Liver (tissue), 9 donors: ENCODE results near the gene NAV2. TPM values are rescaled to one million over a fixed set of nuclear protein-coding genes. Genes with fewer than 3 reads are reported as not detected.

ENCODE experiments used
- DNase-seq: peaks from one replicate; pipeline ENCODE4 v3.0.0-alpha.2; 2017; ENCODE audit warnings: low spot score
- H3K27ac ChIP-seq, 2 donors: one replicate each; pipeline ENCODE4 v1.7.0; 2013; ENCODE audit warnings: inconsistent platforms in 2 of 2, low read length in 2 of 2, control low read depth in 1 of 2, low read depth in 1 of 2, mild to moderate bottlenecking in 1 of 2
- H3K27me3 ChIP-seq, 4 donors: one replicate each; pipeline versions ENCODE4 v1.6.1 to v1.7.0; 2013; ENCODE audit warnings: low read length in 3 of 4, inconsistent platforms in 1 of 4, mild to moderate bottlenecking in 1 of 4, moderate library complexity in 1 of 4; ENCODE audit not compliant: control insufficient read depth in 4 of 4, insufficient read depth in 4 of 4
- H3K36me3 ChIP-seq, 4 donors: one replicate each; pipeline versions ENCODE4 v1.6.1 to v1.7.0; 2013; ENCODE audit warnings: low read length in 3 of 4, mild to moderate bottlenecking in 3 of 4, low read depth in 1 of 4, moderate library complexity in 1 of 4; ENCODE audit not compliant: control insufficient read depth in 4 of 4, insufficient read depth in 3 of 4
- H3K4me1 ChIP-seq, 4 donors: one replicate each; pipeline versions ENCODE4 v1.6.1 to v1.7.0; 2013; ENCODE audit warnings: low read length in 3 of 4, mild to moderate bottlenecking in 3 of 4, moderate library complexity in 1 of 4; ENCODE audit not compliant: control insufficient read depth in 4 of 4, insufficient read depth in 4 of 4
- H3K4me3 ChIP-seq, 3 donors: one replicate each; pipeline versions ENCODE4 v1.6.1 to v1.7.0; 2013; ENCODE audit warnings: low read length in 3 of 3, control low read depth in 1 of 3, low read depth in 1 of 3, mild to moderate bottlenecking in 1 of 3
- H3K9ac ChIP-seq, 2 donors: one replicate each; pipeline ENCODE4 v1.7.0; 2013; ENCODE audit warnings: low read length in 2 of 2, mild to moderate bottlenecking in 2 of 2, moderate library complexity in 2 of 2, control low read depth in 1 of 2, low read depth in 1 of 2
- H3K9me3 ChIP-seq, 4 donors: one replicate each; pipeline versions ENCODE4 v1.6.1 to v1.7.0; 2013; ENCODE audit warnings: low read length in 3 of 4; ENCODE audit not compliant: control insufficient read depth in 4 of 4
- EGR1 ChIP-seq, 2 donors: IDR thresholded peaks; 2 replicates each; pipeline ENCODE4 v1.6.1; 2016 to 2018; ENCODE audit warnings: antibody characterized with exemption in 2 of 2, low read depth in 2 of 2
- FOXA1 ChIP-seq: IDR thresholded peaks from 2 replicates; pipeline ENCODE4 v1.6.1; 2016; ENCODE audit warnings: antibody characterized with exemption
- FOXA2 ChIP-seq: IDR thresholded peaks from 2 replicates; pipeline ENCODE4 v1.6.1; 2016; ENCODE audit warnings: antibody characterized with exemption
- GABPA ChIP-seq, 2 donors: IDR thresholded peaks in 1 of 2; conservative IDR thresholded peaks in 1 of 2; 2 replicates each; pipeline ENCODE4 v1.6.1; 2016; ENCODE audit warnings: antibody characterized with exemption in 2 of 2, mild to moderate bottlenecking in 1 of 2, moderate library complexity in 1 of 2
- HNF4A ChIP-seq, 2 donors: conservative IDR thresholded peaks; 2 replicates each; pipeline ENCODE4 v1.6.1; 2016; ENCODE audit warnings: antibody characterized with exemption in 2 of 2, mild to moderate bottlenecking in 2 of 2
- HNF4G ChIP-seq: IDR thresholded peaks from 2 replicates; pipeline ENCODE4 v1.6.1; 2016; ENCODE audit warnings: antibody characterized with exemption
- JUND ChIP-seq, 2 donors: IDR thresholded peaks; 2 replicates each; pipeline ENCODE4 v1.6.1; 2016; ENCODE audit warnings: antibody characterized with exemption in 2 of 2
- MAX ChIP-seq: IDR thresholded peaks from 2 replicates; pipeline ENCODE4 v1.6.1; 2016; ENCODE audit warnings: antibody characterized with exemption
- NR2F2 ChIP-seq: IDR thresholded peaks from 2 replicates; pipeline ENCODE4 v1.6.1; 2016; ENCODE audit warnings: antibody characterized with exemption
- RAD21 ChIP-seq, 2 donors: IDR thresholded peaks; 2 replicates each; pipeline ENCODE4 v1.6.1; 2016; ENCODE audit warnings: antibody characterized with exemption in 2 of 2, mild to moderate bottlenecking in 2 of 2
- REST ChIP-seq: IDR thresholded peaks from 2 replicates; pipeline ENCODE4 v1.6.1; 2016; ENCODE audit warnings: antibody characterized with exemption, mild to moderate bottlenecking
- RXRA ChIP-seq, 2 donors: IDR thresholded peaks; 2 replicates each; pipeline ENCODE4 v1.6.1; 2017 to 2018; ENCODE audit warnings: antibody characterized with exemption in 2 of 2, mild to moderate bottlenecking in 1 of 2
- SP1 ChIP-seq: IDR thresholded peaks from 2 replicates; pipeline ENCODE4 v1.6.1; 2018; ENCODE audit warnings: antibody characterized with exemption, mild to moderate bottlenecking
- TAF1 ChIP-seq: conservative IDR thresholded peaks from 2 replicates; pipeline ENCODE4 v1.6.1; 2016; ENCODE audit warnings: antibody characterized with exemption, mild to moderate bottlenecking
- YY1 ChIP-seq: IDR thresholded peaks from 2 replicates; pipeline ENCODE4 v1.6.1; 2016; ENCODE audit warnings: antibody characterized with exemption, mild to moderate bottlenecking
- WGBS: extraction: QIAGEN DNeasy Blood & Tissue Kit; methylation state at CpG from one replicate; pipeline ENCODE4 v1.1.7; 2013; 5-methylcytosine and 5-hydroxymethylcytosine counted together
- polyA plus RNA-seq, 2 donors: library from polyadenylated mRNA; stranded (reverse) in 1 of 2; unstranded in 1 of 2; fragments of 200-250 nt in 1 of 2; fragments of >200 nt in 1 of 2; fragmentation: Nextera tagmentation in 1 of 2; extraction: Ambion mirVana in 1 of 2; gene quantifications; one replicate each; pipeline versions ENCODE4 v1.2.1 to v1.2.3, GENCODE V29; 2013 to 2015
- total RNA-seq, 2 donors: library from RNA; depleted of rRNA; stranded (reverse); fragments of >200 nt; gene quantifications; one replicate each; pipeline ENCODE4 v1.2.3, GENCODE V29; 2014
- TF ChIP-seq, protein P1 (sequence below): IDR thresholded peaks from 2 replicates; pipeline ENCODE4 v1.6.1; 2016; ENCODE audit warnings: antibody characterized with exemption
- TF ChIP-seq, protein P2 (sequence below): fragments of 150-350 bp; IDR thresholded peaks from 2 replicates; pipeline ENCODE4 v1.5.1; 2017; ENCODE audit warnings: improper control_type of control experiment, low read depth, low read length; ENCODE audit not compliant: missing input control
- TF ChIP-seq, protein P3 (sequence below): IDR thresholded peaks from 2 replicates; pipeline ENCODE4 v1.6.1; 2016; ENCODE audit warnings: antibody characterized with exemption
- donor health status: healthy.
- donor health status: healthy.
- donor health status: healthy.
- donor health status: healthy.
- donor health status: healthy.

The NAV2 gene
- total and polyA plus RNA-seq, 4 donors: 6.3 to 20.5 (median 11.6) TPM

DNA sequence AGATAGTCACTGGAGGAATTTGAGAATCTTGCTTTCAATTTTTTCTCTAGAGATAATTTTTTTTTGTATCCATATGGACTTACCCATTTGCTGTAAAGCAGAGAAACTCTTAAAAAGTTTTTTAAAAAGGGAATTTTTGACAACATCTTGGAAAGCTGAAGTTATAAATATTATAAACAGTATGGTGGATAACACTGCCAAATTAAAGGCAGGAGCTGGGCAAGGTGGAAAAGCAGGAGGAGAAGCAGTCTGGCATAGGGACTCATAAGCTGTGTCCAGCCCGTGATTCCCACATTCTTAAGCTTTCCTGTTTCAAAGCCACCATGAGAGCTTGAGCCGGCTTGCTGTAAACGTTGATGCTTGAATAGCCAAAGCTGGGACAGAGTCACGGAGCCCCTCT lies 149.5 kb downstream of the NAV2 start (continued):
- TF ChIP-seq RAD21 (IDR thresholded peaks at IDR 0.05) (no peak), HNF4G (no peak), GABPA (IDR thresholded peaks at IDR 0.05 in 1 of 2, conservative IDR thresholded peaks at IDR 0.05 in 1 of 2) (no peak), HNF4A (conservative IDR thresholded peaks at IDR 0.05) (no peak), MAX (no peak)

GRCh38 chr11:19864141-19865140 lies 151.8 kb downstream of the NAV2 start:
- no peak for DNase-seq
- TF ChIP-seq YY1 (peak; percentile 82), JUND (IDR thresholded peaks at IDR 0.05) (peak; percentile 66 to 84), NR2F2 (peak; percentile 76), RXRA (IDR thresholded peaks at IDR 0.05) (peak; percentile 81 to 87), REST (peak; percentile 14), FOXA1 (no peak), RAD21 (IDR thresholded peaks at IDR 0.05) (peak; percentile 54 to 61), GABPA (IDR thresholded peaks at IDR 0.05 in 1 of 2, conservative IDR thresholded peaks at IDR 0.05 in 1 of 2) (no peak), TAF1 (no peak), EGR1 (IDR thresholded peaks at IDR 0.05; ENCODE audit: low read depth in 2 of 2) (peak in 1 of 2 donors; percentile 76), HNF4A (conservative IDR thresholded peaks at IDR 0.05) (peak; percentile 100), FOXA2 (peak; percentile 9), HNF4G (peak; percentile 98), MAX (peak; percentile 89), SP1 (peak; percentile 85)
- TF ChIP-seq, protein P1, sequence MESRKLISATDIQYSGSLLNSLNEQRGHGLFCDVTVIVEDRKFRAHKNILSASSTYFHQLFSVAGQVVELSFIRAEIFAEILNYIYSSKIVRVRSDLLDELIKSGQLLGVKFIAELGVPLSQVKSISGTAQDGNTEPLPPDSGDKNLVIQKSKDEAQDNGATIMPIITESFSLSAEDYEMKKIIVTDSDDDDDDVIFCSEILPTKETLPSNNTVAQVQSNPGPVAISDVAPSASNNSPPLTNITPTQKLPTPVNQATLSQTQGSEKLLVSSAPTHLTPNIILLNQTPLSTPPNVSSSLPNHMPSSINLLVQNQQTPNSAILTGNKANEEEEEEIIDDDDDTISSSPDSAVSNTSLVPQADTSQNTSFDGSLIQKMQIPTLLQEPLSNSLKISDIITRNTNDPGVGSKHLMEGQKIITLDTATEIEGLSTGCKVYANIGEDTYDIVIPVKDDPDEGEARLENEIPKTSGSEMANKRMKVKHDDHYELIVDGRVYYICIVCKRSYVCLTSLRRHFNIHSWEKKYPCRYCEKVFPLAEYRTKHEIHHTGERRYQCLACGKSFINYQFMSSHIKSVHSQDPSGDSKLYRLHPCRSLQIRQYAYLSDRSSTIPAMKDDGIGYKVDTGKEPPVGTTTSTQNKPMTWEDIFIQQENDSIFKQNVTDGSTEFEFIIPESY: peak; percentile 28
- TF ChIP-seq, protein P2, sequence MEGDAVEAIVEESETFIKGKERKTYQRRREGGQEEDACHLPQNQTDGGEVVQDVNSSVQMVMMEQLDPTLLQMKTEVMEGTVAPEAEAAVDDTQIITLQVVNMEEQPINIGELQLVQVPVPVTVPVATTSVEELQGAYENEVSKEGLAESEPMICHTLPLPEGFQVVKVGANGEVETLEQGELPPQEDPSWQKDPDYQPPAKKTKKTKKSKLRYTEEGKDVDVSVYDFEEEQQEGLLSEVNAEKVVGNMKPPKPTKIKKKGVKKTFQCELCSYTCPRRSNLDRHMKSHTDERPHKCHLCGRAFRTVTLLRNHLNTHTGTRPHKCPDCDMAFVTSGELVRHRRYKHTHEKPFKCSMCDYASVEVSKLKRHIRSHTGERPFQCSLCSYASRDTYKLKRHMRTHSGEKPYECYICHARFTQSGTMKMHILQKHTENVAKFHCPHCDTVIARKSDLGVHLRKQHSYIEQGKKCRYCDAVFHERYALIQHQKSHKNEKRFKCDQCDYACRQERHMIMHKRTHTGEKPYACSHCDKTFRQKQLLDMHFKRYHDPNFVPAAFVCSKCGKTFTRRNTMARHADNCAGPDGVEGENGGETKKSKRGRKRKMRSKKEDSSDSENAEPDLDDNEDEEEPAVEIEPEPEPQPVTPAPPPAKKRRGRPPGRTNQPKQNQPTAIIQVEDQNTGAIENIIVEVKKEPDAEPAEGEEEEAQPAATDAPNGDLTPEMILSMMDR: no peak
- TF ChIP-seq, protein P3, sequence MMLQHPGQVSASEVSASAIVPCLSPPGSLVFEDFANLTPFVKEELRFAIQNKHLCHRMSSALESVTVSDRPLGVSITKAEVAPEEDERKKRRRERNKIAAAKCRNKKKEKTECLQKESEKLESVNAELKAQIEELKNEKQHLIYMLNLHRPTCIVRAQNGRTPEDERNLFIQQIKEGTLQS: peak; percentile 55
- WGBS: 47% methylated on average over 6 of the region's 6 CpGs
- no peak overlapping the region for H3K9ac ChIP-seq
- no peaks in the 10 kb centered on the region for H3K27me3 ChIP-seq
- no peaks in the 10 kb centered on the region for H3K36me3 ChIP-seq
- H3K4me1 ChIP-seq: peaks cover 2 to 13% (median 11%) of the 10 kb centered on the region in 4 donors
- no peak overlapping the region for H3K4me3 ChIP-seq
- no peak overlapping the region for H3K27ac ChIP-seq
- H3K9me3 ChIP-seq: no peaks in the 10 kb centered on the region
